LNCAP (cell line): ENCODE results near the gene OTOP3.

Source experiments
- CTCF ChIP-seq: fragments of 450-650 bp; IDR thresholded peaks from 2 replicates; pipeline ENCODE4 v1.5.1; 2017; ENCODE audit warnings: mild to moderate bottlenecking

OTOP3 gene

GRCh38 chr17:74972973-74973328 lies 37.3 kb downstream of the OTOP3 start:
- no peak for TF ChIP-seq CTCF

- no peak for TF ChIP-seq CTCF
Observed at GRCh38 chr17:74975943-74976342, 40.2 kb downstream of the OTOP3 start.

- TF ChIP-seq CTCF: no peak
Observed at GRCh38 chr17:74977802-74978201, 42.1 kb downstream of the OTOP3 start.

GRCh38 chr17:74978240-74978639 lies 42.5 kb downstream of the OTOP3 start:
- TF ChIP-seq CTCF: no peak

GRCh38 chr17:74979408-74980146 lies 43.9 kb downstream of the OTOP3 start:
- no peak for TF ChIP-seq CTCF

- TF ChIP-seq CTCF: no peak
Observed at GRCh38 chr17:74981318-74981978, 45.8 kb downstream of the OTOP3 start.

GRCh38 chr17:74981979-74982662 lies 46.4 kb downstream of the OTOP3 start:
- TF ChIP-seq CTCF: no peak
